Esophagus mucosa (tissue), 1 donor: ENCODE data around the gene FXYD5. TPM values are rescaled to one million over a fixed set of nuclear protein-coding genes. Genes with fewer than 3 reads are reported as not detected.

Experiments used
- ATAC-seq: fragments of 200-7000 bp; cut with Tn5 transposase; one replicate; pipeline ENCODE4 v1.9.1; 2020
- total RNA-seq: library from RNA; stranded (reverse); gene quantifications from one replicate; pipeline ENCODE4 v1.2.4, GENCODE V29; 2023
- donor health status: DM: yes; HTN: yes; CAD: no.

Gene FXYD5
- total RNA-seq, 1 donor from 2014 or later: 114 TPM

- no peak for ATAC-seq
Measured at GRCh38 chr19:35181387-35181786, 26.9 kb downstream of the FXYD5 start.

- no peak for ATAC-seq
Measured at GRCh38 chr19:35184267-35184666, 29.7 kb downstream of the FXYD5 start.

- ATAC-seq: no peak
Measured at GRCh38 chr19:35184884-35185283, 30.3 kb downstream of the FXYD5 start.

- no peak for ATAC-seq
Measured at GRCh38 chr19:35194012-35194984, 39.8 kb downstream of the FXYD5 start.

- ATAC-seq: no peak
Measured at GRCh38 chr19:35195830-35196229, 41.3 kb downstream of the FXYD5 start.

- peak; percentile 67 for ATAC-seq
Measured at GRCh38 chr19:35196861-35197260, 42.3 kb downstream of the FXYD5 start.

DNA sequence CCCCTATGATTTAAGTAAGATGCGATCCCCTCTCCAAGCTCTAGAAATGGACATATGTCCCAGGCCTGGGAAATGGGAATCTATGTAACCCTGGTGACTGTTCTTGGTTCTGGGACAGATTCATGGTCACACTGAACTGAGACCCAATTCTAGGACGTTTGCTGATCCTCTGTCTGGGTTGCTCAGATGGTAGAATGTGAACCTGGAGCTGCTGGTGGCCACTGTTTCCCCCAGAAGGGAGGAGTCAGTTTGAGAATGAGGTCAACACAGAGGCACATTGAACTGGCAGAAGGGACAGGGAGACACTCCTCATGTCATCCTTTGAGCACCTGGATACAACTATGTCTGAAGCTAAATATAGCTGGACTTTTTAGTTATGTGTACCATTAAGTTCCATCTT lies 44.9 kb downstream of the FXYD5 start:
- ATAC-seq: no peak

DNA sequence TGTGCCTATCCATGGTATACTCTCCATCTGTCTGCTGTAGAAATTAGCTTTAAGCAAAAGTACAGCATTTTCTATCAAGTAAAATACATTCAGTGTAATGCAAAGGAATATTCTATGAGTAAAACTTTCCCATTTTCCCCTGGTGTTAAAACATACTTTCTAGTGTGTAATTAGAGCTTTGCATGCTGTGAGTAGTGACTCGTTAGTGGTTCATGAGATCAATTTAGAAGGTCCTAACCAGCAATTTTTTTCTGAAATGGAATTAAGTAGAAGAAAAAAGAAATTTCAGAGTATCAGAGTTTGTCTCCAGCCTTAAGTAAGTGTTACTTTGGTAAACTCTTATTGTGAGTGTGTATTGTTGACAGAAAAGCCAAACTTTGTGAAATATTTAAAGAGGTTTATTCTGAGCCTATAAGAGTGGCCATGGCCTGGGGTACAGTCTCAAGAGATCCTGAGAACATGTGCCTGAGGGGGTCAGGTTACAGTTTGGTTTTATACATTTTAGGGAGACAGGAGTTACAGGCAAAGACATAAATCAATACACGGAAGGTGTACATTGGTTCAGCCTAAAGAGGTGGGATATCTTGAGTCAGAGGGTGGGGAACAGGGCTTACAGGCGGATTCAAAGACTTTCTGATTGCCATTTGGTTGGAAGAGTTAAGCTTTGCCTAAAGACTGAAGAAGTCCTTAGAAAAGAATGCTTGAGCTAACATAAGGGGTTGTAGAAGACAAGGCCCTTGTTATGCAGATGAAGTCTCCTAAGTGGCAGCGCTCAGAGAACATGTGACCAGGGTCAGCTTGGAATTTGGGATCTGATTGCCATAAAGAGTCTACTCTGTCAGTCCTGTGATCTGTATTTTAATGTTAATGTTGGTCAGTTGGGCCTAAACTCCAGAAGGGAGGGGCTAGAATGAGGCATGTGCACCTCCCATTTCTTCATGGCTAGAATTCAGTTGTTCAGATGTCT lies 48.5 kb downstream of the FXYD5 start:
- ATAC-seq: no peak

GRCh38 chr19:35204799-35205732 lies 50.5 kb downstream of the FXYD5 start:
- ATAC-seq: peak; percentile 57

GRCh38 chr19:35205733-35206323 lies 51.3 kb downstream of the FXYD5 start:
- no peak for ATAC-seq

- ATAC-seq: no peak
Measured at GRCh38 chr19:35206379-35206778, 51.8 kb downstream of the FXYD5 start.

GRCh38 chr19:35206855-35207254 lies 52.3 kb downstream of the FXYD5 start:
- ATAC-seq: no peak

GRCh38 chr19:35207391-35207871 lies 52.9 kb downstream of the FXYD5 start:
- no peak for ATAC-seq

GRCh38 chr19:35208121-35208520 lies 53.6 kb downstream of the FXYD5 start:
- ATAC-seq: no peak

DNA sequence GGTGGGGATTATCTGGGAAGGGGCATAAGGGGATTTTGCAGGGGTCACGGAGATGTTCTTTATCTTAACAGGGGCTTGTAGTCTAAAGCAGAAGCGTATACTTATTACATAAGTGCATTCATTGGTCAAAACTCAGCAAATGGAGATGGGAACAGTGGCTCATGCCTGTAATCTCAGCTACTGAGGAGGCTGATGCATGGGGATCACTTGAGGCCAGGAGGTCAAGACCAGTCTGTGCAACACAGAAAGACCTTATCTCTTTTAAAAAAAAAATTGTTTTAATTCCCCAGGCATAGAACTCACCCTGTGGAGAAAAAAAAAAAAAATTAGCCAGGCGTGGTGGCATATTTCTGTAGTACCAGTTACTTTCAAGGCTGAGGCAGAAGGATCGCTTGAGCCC lies 55.1 kb downstream of the FXYD5 start:
- ATAC-seq: no peak

DNA sequence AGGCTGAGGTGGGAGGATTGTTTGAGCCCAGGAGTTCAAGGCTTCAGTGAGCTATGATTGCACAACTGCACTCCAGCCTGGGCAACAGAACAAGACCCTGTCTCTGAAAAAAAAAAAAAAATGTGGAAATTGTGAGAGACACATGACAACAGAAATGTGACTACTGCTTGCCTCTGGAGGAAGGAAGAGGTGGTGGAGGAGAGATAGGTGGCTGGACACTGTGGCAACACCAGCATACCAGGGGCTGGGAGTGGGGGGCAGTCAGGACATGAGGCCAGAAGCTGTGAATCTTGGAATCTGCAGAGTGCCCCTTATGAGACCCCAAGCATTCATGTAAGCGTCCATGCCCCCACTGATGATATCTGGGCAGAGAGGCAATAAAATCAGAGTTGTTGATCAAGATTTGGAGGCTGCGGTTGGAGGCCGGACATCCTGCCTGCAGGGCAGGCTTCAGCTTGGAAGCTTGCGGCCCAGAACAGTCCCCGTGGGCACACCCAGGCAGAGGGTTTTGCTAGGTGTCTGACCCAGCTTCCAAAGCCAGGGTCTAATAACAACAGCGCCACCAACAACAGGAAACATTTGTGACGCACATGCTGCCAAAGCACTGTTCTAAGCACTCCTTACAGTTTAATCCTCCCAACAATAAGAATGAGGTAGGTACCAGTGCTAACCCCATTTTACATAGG lies 57.2 kb downstream of the FXYD5 start:
- ATAC-seq: peak; percentile 37

DNA sequence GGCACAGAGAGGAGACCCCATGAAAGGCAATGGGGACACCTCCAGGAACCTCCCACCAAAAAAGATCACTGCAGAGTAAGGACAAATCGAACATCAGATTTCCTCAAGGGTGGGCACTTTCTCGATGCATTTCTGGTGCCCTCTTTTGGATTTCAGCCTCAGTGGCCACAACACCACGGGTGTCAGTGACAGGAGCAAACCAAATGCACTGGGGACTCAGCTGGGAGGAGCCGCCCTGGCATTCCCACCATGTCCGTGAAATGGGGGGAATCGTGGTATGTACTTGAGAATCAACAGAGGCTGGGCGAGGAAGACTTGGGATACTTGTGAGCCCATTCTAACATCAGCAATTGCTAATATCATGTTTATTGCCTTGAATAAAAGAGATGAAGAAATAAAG lies 57.7 kb downstream of the FXYD5 start:
- ATAC-seq: no peak

DNA sequence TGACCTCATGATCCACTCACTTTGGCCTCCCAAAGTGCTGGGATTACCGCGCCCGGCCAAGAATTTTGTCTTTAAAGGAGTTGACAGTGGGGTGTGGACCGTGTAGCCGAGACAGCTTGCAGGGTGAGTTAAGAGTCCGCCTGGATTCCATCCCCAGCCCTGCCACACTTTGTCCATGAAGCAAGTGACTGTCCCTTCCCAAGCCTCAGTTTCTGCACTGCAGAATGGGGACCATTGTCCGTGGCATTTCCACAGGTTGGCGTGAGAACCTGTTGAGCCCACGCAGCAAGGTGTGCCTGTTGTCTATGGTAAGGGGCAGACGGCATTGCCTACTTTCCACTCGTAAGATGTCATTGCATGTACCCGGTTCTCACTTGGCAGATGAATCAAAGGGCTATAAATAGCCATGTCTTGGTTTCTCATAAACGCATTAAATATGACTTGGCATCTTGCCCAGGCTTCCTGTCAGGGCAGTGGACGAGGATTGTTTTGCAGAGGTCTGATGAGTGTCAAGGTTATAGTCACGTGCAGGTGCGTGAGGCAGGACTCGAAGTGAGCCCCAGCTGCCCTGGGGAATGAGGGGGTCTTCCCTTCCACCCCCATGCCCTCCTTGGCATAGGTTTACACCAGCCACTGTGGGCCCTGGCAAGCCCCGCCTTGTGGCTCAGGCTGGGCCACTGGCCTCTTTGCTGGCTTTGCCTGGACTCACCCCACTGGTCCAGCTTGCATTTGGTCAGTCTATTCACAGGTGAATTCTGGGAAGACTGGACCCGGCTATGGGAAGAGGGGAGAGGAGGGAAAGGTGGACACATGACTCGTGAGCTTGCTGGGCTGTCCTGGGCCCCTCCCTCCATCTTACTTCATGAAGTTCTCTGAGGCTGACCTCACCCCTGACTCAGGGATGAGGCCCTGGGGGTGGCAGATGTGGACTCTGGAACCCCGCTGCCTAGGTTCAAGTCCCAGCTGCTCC lies 59.4 kb downstream of the FXYD5 start:
- peak; percentile 78 for ATAC-seq

DNA sequence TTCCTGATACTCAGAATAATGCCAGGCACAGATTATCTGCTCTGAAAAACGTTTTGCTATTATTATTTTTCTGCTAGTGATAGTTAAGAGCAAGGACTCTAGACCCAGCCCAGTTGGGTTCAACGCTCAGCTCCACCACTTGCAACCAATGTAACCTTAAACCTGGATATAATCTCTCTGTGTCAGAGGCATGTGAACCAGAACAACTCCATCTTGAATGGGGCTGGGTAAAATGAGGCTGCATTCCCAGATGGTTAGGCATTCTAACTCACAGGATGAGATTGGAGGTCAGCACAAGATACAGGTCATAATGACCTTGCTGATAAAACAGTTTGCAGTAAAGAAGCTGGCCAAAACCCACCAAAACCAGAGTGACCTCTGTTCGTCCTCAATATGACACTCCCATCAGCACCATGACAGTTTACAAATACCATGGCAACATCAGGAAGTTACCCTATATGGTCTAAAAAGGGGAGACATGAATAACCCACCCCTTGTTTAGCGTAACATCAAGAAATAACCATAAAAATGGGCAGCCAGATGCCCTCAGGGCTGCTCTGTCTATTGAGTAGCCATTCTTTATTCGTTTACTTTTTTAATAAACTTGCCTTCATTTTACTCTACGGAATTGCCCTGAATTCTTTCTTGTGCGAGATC lies 60.4 kb downstream of the FXYD5 start:
- no peak for ATAC-seq
